ENCODE results near the gene FER. TPM values are rescaled to one million over a fixed set of nuclear protein-coding genes. Genes with fewer than 3 reads are reported as not detected.

The FER gene
- total and polyA plus RNA-seq, 10 of the 15 experiments (the other 5 are each of a cell fraction or from before 2014, with no cell fraction given) = 4.4 to 19.1 (median 9.6) TPM

- H3K9ac ChIP-seq (ENCODE audit: control insufficient read depth, insufficient read depth, low read length) = no peak overlapping the region
- ATAC-seq (no peak), FAIRE-seq (peak; percentile 44), DNase-seq (ENCODE audit: low read depth, low spot score) (no peak)
- no peaks in the 10 kb centered on the region for H3K4me1 ChIP-seq (ENCODE audit: control insufficient read depth, insufficient read depth, low read length)
- ChIA-PET RAD21 (ENCODE audit: unreplicated experiment) (no interaction called here), POLR2A (no interaction called here), CTCF (interaction anchor here (2.4 kb wide), 1 partner anchor 11 kb away, joined by 11 read pairs; no protein-coding TSS in a partner anchor), SMC1A (ENCODE audit: uncharacterized antibody, unreplicated experiment) (no interaction called here)
- in situ Hi-C loops (cut with MboI) (no loop called here), intact Hi-C loops (cut with micrococcal nuclease; ENCODE audit: unreplicated experiment) (no loop called here)
- H3K27me3 ChIP-seq (replicated peaks in 1 of 2; ENCODE audit: control insufficient read depth in 2 of 2, insufficient read depth in 2 of 2, low read length in 1 of 2) = no peaks in the 10 kb centered on the region
- no peaks in the 10 kb centered on the region for H4K20me1 ChIP-seq (ENCODE audit: control insufficient read depth, insufficient read depth)
- TSS peak; percentile 36 for BruUV-seq (replicated peaks)
- no peaks in the 10 kb centered on the region for H3K79me2 ChIP-seq (ENCODE audit: control insufficient read depth, insufficient read depth, low read length)
- H3K4me3 ChIP-seq = no peak overlapping the region
- H2AFZ ChIP-seq (ENCODE audit: control insufficient read depth, low read depth, low read length) = no peak overlapping the region
- no peak overlapping the region for H3K4me2 ChIP-seq (ENCODE audit: control insufficient read depth, insufficient read depth)
- H3K27ac ChIP-seq (ENCODE audit: control insufficient read depth, insufficient read depth) = no peak overlapping the region
- H3K36me3 ChIP-seq (ENCODE audit: control insufficient read depth in 2 of 2, insufficient read depth in 2 of 2, low read length in 1 of 2) = no peaks in the 10 kb centered on the region
- WGBS (ENCODE audit: insufficient coverage, insufficient replicate concordance, low lambda C conversion rate, missing lambda C conversion rate) = 94% methylated on average over 3 of the region's 3 CpGs
- H3K9me3 ChIP-seq (replicated peaks; ENCODE audit: control insufficient read depth, insufficient read depth, low read length) = no peaks in the 10 kb centered on the region
- TF ChIP-seq ZBED1 (IDR thresholded peaks at IDR 0.05; ENCODE audit: borderline replicate concordance) (no peak), HDAC6 (IDR thresholded peaks at IDR 0.05; ENCODE audit: unreplicated experiment) (no peak), EED (IDR thresholded peaks at IDR 0.05; ENCODE audit: low read depth) (no peak), POLR2A (IDR thresholded peaks at IDR 0.05; ENCODE audit: low read depth, low read length) (no peak), DPF2 (IDR thresholded peaks at IDR 0.05) (no peak), CEBPZ (IDR thresholded peaks at IDR 0.05; ENCODE audit: low read depth, low read length) (no peak), WRNIP1 (IDR thresholded peaks at IDR 0.05; ENCODE audit: borderline replicate concordance, low read depth, low read length) (no peak), PKNOX1 (IDR thresholded peaks at IDR 0.05) (no peak), HDGF (IDR thresholded peaks at IDR 0.05) (no peak), RBBP5 (conservative IDR thresholded peaks at IDR 0.05) (no peak), TBL1XR1 (IDR thresholded peaks at IDR 0.05; ENCODE audit: low read depth, low read length) (no peak), IKZF1 (conservative IDR thresholded peaks at IDR 0.05) (no peak), ZZZ3 (IDR thresholded peaks at IDR 0.05; ENCODE audit: control insufficient read depth, insufficient read length, low read depth) (no peak), MLLT1 (IDR thresholded peaks at IDR 0.05) (no peak), ZSCAN29 (IDR thresholded peaks at IDR 0.05) (no peak), IRF3 (IDR thresholded peaks at IDR 0.05) (no peak)
These were observed 83.1 kb downstream of the FER start for GRCh38 chr5:108830705-108831276.
